ENCODE data around the gene NAGK. TPM values are rescaled to one million over a fixed set of nuclear protein-coding genes. Genes with fewer than 3 reads are reported as not detected.

Gene NAGK
- total RNA-seq, 4 donors from 2014 or later = 87.5 to 278 (median 166) TPM

- Histone ChIP-seq H3K27me3 (no peaks in the 10 kb centered on the region), H3K36me3 (peaks cover 7 to 21% (median 10%) of the 10 kb centered on the region in 3 donors), H3K4me1 (peaks cover 48 to 76% (median 49%) of the 10 kb centered on the region in 3 donors), H3K4me3 (peak overlapping the region; percentile 70 to 98 (median 86)), H3K27ac (peak overlapping the region; percentile 91 to 98 (median 96)), H3K9me3 (no peaks in the 10 kb centered on the region)
- DNase-seq = no peak
- 32 to 38% methylated on average over 5 of the region's 5 CpGs for WGBS, 2 donors
- intact Hi-C loops (cut with DNase I) = no loop called here
- TF ChIP-seq POLR2A (IDR thresholded peaks at IDR 0.05) (no peak), CTCF (IDR thresholded peaks at IDR 0.05) (no peak)
These were observed 928 bp downstream of the NAGK start for GRCh38 chr2:71069376-71069775.

- DNase-seq = no peak
- H3K4me3 ChIP-seq = peak overlapping the region in 2 of 4 donors; percentile 6 to 92
- H3K27ac ChIP-seq = peak overlapping the region; percentile 69 to 98 (median 94)
- peaks cover 10 to 32% (median 12%) of the 10 kb centered on the region in 3 donors for H3K36me3 ChIP-seq
- intact Hi-C loops (cut with DNase I) = no loop called here
- H3K9me3 ChIP-seq = no peaks in the 10 kb centered on the region
- H3K4me1 ChIP-seq = peaks cover 42 to 65% (median 46%) of the 10 kb centered on the region in 3 donors
- TF ChIP-seq POLR2A (IDR thresholded peaks at IDR 0.05) (no peak), CTCF (IDR thresholded peaks at IDR 0.05) (peak in 4 of 6 experiments; percentile 7 to 43 (median 12))
- no peaks in the 10 kb centered on the region for H3K27me3 ChIP-seq
- WGBS, 2 donors = 32 to 48% methylated on average over 10 of the region's 10 CpGs
These were observed 2.0 kb downstream of the NAGK start for GRCh38 chr2:71070294-71071093.

GRCh38 chr2:71071681-71072398, 3.4 kb downstream of the NAGK start:
- TF ChIP-seq CTCF (IDR thresholded peaks at IDR 0.05) = no peak
- TF ChIP-seq POLR2A (IDR thresholded peaks at IDR 0.05) = no peak
- H3K27me3 ChIP-seq = no peaks in the 10 kb centered on the region
- intact Hi-C loops (cut with DNase I) = no loop called here

GRCh38 chr2:71072492-71072891, 4.0 kb downstream of the NAGK start:
- TF ChIP-seq CTCF (IDR thresholded peaks at IDR 0.05) (no peak), POLR2A (IDR thresholded peaks at IDR 0.05) (no peak)
- Histone ChIP-seq H3K9me3 (no peaks in the 10 kb centered on the region), H3K4me3 (no peak overlapping the region), H3K4me1 (peaks cover 41 to 52% (median 45%) of the 10 kb centered on the region in 3 donors), H3K27ac (peak overlapping the region; percentile 69 to 98 (median 94)), H3K36me3 (peaks cover 22 to 52% (median 24%) of the 10 kb centered on the region in 3 donors), H3K27me3 (no peaks in the 10 kb centered on the region)
- intact Hi-C loops (cut with DNase I) = no loop called here
- no peak for DNase-seq
- WGBS, 2 donors = 46% methylated on average over 4 of the region's 4 CpGs; no CpG with 5 or more reads in 1 of the 2 donors

More at GRCh38 chr2:71071681-71072398, 3.4 kb downstream of the NAGK start:
- peak overlapping the region; percentile 69 to 98 (median 94) for H3K27ac ChIP-seq
- H3K4me1 ChIP-seq = peaks cover 42 to 58% (median 46%) of the 10 kb centered on the region in 3 donors
- DNase-seq = no peak
- WGBS, 2 donors = 26 to 31% methylated on average over 6 to 14 of the region's 14 CpGs
- H3K36me3 ChIP-seq = peaks cover 19 to 45% (median 22%) of the 10 kb centered on the region in 3 donors
- no peaks in the 10 kb centered on the region for H3K9me3 ChIP-seq
- H3K4me3 ChIP-seq = peak overlapping the region in 1 of 4 donors; percentile 45

All from esophagus squamous epithelium (tissue), 5 donors.